ENCODE data around the gene ZNF507.

DNA sequence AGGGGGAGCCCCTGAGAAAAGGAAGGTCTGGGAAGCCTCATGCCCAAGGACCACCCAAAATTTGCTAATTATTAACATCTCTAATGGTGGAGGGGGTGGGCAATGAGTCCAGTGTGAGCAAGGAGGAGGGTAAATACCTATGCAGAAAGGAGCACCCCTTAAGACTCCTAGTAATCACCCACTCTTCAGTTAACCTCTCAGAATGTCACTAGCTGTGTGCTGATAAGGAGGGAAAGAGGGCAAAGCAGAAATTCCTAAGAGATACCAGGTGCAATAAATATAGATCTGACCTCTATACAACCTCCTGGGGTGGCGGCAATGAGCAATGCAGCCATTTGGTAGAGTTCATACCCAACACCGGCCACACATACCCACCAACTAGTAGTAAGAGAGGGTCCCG is 47.5 kb downstream of the ZNF507 start:
- TF ChIP-seq, protein P1, sequence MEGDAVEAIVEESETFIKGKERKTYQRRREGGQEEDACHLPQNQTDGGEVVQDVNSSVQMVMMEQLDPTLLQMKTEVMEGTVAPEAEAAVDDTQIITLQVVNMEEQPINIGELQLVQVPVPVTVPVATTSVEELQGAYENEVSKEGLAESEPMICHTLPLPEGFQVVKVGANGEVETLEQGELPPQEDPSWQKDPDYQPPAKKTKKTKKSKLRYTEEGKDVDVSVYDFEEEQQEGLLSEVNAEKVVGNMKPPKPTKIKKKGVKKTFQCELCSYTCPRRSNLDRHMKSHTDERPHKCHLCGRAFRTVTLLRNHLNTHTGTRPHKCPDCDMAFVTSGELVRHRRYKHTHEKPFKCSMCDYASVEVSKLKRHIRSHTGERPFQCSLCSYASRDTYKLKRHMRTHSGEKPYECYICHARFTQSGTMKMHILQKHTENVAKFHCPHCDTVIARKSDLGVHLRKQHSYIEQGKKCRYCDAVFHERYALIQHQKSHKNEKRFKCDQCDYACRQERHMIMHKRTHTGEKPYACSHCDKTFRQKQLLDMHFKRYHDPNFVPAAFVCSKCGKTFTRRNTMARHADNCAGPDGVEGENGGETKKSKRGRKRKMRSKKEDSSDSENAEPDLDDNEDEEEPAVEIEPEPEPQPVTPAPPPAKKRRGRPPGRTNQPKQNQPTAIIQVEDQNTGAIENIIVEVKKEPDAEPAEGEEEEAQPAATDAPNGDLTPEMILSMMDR (IDR thresholded peaks at IDR 0.05) = no peak
- TF ChIP-seq POLR2A (IDR thresholded peaks at IDR 0.05) = no peak
